Activated CD8-positive, alpha-beta memory T cell treated with anti-CD3 and anti-CD28 coated beads, Interleukin-2, amount 10 ng/mL, durations not matched to agents 7 days and 5 days (primary cell): ENCODE data around the gene STARD9. TPM values are rescaled to one million over a fixed set of nuclear protein-coding genes. Genes with fewer than 3 reads are reported as not detected.

Source experiments
- ATAC-seq: fragments of 150-1000 bp; cut with Tn5 transposase; one replicate; pipeline ENCODE4 v1.10.0; 2021; ENCODE audit warnings: moderate library complexity
- CTCF ChIA-PET: fragments of 350-600 bp; sonication (Branson Sonifier 250); formaldehyde crosslinking; loops from one replicate; lab custom pipeline; 2021; ENCODE audit warnings: antibody characterized with exemption; lab: Charles Lee
- DNase-seq: peaks from one replicate; pipeline ENCODE4 v3.0.0-alpha.2; 2020
- H3K27ac Mint-ChIP-seq: one replicate; pipeline ENCODE4 v1.8.0; 2021; ENCODE audit warnings: mild to moderate bottlenecking, mixed read lengths
- H3K27me3 Mint-ChIP-seq: one replicate; pipeline ENCODE4 v1.8.0; 2021; ENCODE audit warnings: mixed read lengths
- H3K36me3 Mint-ChIP-seq: one replicate; pipeline ENCODE4 v1.8.0; 2021; ENCODE audit warnings: mild to moderate bottlenecking, mixed read lengths
- H3K4me1 Mint-ChIP-seq: one replicate; pipeline ENCODE4 v1.8.0; 2021; ENCODE audit warnings: mixed read lengths
- H3K4me3 Mint-ChIP-seq: one replicate; pipeline ENCODE4 v1.8.0; 2021; ENCODE audit warnings: mild to moderate bottlenecking, moderate library complexity, mixed read lengths
- H3K9me3 Mint-ChIP-seq: one replicate; pipeline ENCODE4 v1.8.0; 2022; ENCODE audit warnings: low read depth, mixed read lengths
- total RNA-seq, 2 experiments: library from RNA; stranded (reverse); gene quantifications; one replicate each; pipeline ENCODE4 v1.2.3, GENCODE V29; 2021

The STARD9 gene
- total RNA-seq, 2 experiments from 2014 or later: 9.6 to 20.8 TPM

DNA sequence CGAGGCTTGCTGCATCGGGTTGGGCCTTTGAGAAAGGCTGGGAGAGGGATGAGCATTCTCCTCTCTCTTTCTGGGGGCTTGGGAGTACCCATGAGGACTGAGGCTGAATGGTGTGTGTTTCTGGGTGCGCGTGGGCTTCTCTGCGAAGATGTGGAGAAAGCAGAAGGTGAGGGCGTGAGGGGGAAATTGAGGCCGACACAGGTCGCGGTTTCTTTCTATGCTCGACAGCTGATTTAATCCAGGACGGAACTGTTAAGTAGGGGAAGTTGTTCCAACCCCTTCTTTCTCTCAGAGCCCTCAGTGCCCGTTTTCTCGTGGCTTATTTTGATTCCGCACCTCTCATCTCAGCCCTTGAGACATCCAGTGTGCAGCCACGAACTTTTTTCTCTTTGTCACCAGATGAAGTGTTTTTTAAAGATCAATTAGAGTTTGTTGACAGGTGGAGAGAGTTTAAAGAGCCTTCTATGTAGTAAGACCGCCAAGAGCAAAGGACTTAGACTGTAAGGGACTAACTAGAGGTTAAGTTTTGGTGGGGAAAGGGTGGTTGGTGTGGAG lies 711 bp downstream of the STARD9 start:
- Mint-ChIP-seq H3K27ac (peak overlapping the region; percentile 86), H3K4me3 (peak overlapping the region; percentile 89), H3K9me3 (no peaks in the 10 kb centered on the region), H3K36me3 (peaks cover 1% of the 10 kb centered on the region), H3K27me3 (peaks cover 4% of the 10 kb centered on the region), H3K4me1 (peaks cover 41% of the 10 kb centered on the region)
- no peak for DNase-seq
- no peak for ATAC-seq
- CTCF ChIA-PET: interaction anchor here (0.7 to 1.5 kb wide), 7 partner anchors 10 to 75 kb away, joined by 3 to 8 read pairs (median 3); no protein-coding TSS in a partner anchor

DNA sequence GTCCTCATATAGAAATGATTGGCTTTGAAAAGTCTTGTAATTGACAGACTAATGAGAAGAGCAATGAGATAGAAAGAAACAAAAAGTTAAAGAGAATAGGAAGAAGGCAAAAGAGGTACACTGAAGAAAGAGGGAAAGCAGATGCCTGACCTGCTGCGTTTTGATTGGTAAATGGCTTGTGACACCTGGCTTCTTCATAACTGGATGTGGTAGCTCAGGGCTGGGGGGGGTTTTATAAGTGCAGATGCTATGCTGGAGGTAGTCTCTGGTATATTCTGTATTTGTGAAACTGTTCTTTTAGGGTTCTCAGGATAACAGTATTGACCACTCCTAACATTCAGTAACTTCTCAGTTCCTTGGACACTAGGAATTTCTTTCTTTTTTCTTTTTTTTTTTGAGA lies 1.4 kb downstream of the STARD9 start:
- Mint-ChIP-seq H3K9me3 (no peaks in the 10 kb centered on the region), H3K4me1 (peaks cover 44% of the 10 kb centered on the region), H3K27ac (peak overlapping the region; percentile 14), H3K27me3 (peaks cover 4% of the 10 kb centered on the region), H3K4me3 (peak overlapping the region; percentile 89), H3K36me3 (peaks cover under 1% of the 10 kb centered on the region)
- ATAC-seq (no peak), DNase-seq (no peak)
- CTCF ChIA-PET: interaction anchor here (1.3 kb wide), 1 partner anchor 31 kb away, joined by 3 read pairs; no protein-coding TSS in a partner anchor

DNA sequence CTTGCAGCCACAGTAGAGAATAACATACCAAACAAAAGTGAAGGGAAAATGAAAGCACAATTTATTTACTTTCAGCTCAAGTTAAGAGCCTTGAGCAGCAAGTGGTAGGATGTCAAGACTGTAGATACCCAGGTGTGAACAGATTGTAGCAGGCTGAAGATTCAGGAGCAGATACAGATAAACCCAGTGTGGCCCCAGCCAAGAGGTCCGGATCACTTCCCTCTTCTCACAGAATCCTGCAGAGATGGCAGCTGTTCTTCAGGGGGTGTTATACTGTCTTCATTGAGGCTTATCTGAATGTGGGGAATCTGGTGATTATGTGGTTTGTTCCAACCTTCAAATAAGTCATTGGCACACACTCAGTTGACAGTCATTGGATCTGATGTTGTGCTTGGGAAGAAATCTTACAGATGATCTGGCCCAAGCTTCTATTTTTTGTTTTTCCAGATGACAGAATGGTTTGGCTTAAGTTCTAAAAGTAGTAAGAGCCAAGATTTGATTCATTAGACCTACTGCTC lies 2.2 kb downstream of the STARD9 start:
- Mint-ChIP-seq H3K4me1 (peaks cover 51% of the 10 kb centered on the region), H3K4me3 (peak overlapping the region; percentile 24), H3K9me3 (no peaks in the 10 kb centered on the region), H3K36me3 (no peaks in the 10 kb centered on the region), H3K27ac (no peak overlapping the region), H3K27me3 (peaks cover 4% of the 10 kb centered on the region)
- ATAC-seq: no peak
- no peak for DNase-seq
- CTCF ChIA-PET: interaction anchor here (1.0 to 1.1 kb wide), 2 partner anchors 30 to 74 kb away, joined by 3 read pairs; no protein-coding TSS in a partner anchor

DNA sequence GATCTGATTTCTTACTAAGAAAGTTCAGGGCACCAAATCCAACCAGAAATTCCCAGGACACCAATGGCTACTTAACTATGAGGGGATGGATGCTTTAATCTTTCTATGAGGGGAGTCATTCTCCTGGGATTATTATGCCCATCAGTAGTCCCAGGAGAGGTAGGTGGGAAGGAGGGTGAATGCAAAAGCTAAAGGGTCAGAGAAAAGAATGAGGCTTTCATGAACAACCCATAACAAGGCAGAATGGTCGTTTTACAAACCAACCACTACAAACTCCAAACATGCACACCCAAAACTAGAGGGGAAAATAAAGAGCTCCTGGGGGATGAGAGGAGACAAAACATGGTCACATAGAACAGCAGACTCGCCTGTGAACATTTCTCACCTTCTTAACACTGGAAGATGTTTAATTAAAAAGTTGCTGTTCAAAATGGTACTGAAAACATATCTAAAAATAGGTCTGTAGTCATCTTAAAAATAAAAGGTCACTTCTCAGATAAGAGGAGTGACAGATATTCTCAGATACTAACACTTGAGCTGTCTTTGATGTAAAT lies 3.7 kb downstream of the STARD9 start:
- no peak for DNase-seq
- no peak overlapping the region for H3K4me3 Mint-ChIP-seq
- H3K36me3 Mint-ChIP-seq: no peaks in the 10 kb centered on the region
- no peak overlapping the region for H3K27ac Mint-ChIP-seq
- H3K4me1 Mint-ChIP-seq: peaks cover 56% of the 10 kb centered on the region
- CTCF ChIA-PET: interaction anchor here (0.7 kb wide), 1 partner anchor 16 kb away, joined by 3 read pairs; no protein-coding TSS in a partner anchor
- no peak for ATAC-seq
- peaks cover 4% of the 10 kb centered on the region for H3K27me3 Mint-ChIP-seq
- no peaks in the 10 kb centered on the region for H3K9me3 Mint-ChIP-seq

DNA sequence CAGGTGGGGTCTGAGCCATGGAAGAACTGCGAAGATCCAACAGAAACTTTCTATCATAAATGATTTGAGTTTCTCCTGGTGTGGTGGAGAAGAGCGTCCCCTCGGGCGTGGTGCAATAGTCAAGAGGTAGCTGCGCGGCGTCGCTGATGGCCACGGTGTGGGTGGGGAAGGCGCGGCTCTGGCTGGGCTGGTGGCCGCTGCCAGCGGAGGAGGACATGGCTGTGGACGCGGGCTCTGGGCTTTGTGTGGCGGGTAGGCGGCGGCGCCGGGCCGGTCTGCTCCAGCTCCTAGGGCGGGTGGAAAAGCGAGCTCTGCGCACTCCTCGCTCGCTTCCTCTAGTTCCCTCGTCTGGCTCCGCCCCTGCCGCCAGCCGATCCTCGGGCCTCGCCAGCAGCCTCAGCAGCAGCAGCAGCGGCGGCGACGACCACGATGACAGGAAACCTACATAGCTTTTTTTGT lies 5.9 kb downstream of the STARD9 start:
- ATAC-seq (peak; percentile 100), DNase-seq (peak; percentile 92)
- peaks cover 4% of the 10 kb centered on the region for H3K27me3 Mint-ChIP-seq

DNA sequence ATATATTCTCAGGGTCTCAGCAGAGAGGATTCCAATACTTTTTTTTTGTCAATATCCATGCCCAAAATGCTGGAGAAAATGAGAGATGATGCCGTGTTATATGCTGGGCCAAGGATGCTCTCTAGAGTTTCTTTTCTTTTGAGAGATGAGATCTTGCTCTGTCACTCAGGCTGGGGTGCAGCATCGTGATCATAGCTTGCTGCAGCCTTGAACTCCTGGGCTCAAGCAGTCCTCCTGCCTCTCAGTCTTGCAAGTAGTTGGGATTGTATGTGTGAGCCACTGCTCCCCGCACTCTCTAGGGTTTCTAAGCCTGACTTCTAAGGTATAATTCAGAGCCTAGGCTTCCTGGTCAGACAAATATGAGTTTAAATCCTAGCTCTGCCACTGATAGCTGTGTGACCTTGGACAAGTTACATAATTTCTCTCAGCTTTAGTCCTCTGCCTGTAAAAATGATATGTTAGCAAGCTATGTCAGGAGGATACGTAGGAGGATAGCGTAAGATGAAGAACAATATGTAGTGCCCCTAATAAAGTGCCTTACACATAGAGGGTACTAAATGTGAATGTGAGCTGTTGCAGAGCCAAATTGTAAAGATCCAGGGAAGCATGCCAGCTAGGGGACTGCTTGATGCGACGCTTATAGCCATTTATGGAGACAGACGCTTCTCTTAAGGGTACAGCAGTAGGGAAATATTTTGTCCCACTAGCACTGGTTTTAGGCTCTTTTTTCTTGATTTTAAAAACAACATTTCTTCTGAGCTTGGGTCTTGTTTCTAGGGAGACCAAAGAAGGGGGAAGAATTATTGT lies 7.4 kb downstream of the STARD9 start:
- peaks cover 34% of the 10 kb centered on the region for H3K4me1 Mint-ChIP-seq
- H3K9me3 Mint-ChIP-seq: no peaks in the 10 kb centered on the region
- ATAC-seq: no peak
- no peak for DNase-seq
- H3K27ac Mint-ChIP-seq: no peak overlapping the region
- CTCF ChIA-PET: interaction anchor here (1.3 to 2.8 kb wide), 5 partner anchors 20 to 71 kb away, joined by 3 to 12 read pairs (median 5); partner anchors contain the start of genes HAUS2 and LRRC57
- peaks cover 4% of the 10 kb centered on the region for H3K27me3 Mint-ChIP-seq
- peaks cover 3% of the 10 kb centered on the region for H3K36me3 Mint-ChIP-seq
- no peak overlapping the region for H3K4me3 Mint-ChIP-seq

More for the DNA sequence above, 5.9 kb downstream of the STARD9 start:
- CTCF ChIA-PET: interaction anchor here (0.5 to 2.8 kb wide), 12 partner anchors 11 to 92 kb away, joined by 3 to 12 read pairs (median 4); partner anchors contain the start of genes HAUS2 and LRRC57
- Mint-ChIP-seq H3K36me3 (peaks cover 3% of the 10 kb centered on the region), H3K27ac (peak overlapping the region; percentile 79), H3K4me1 (peaks cover 46% of the 10 kb centered on the region), H3K9me3 (no peaks in the 10 kb centered on the region), H3K4me3 (peak overlapping the region; percentile 79)

DNA sequence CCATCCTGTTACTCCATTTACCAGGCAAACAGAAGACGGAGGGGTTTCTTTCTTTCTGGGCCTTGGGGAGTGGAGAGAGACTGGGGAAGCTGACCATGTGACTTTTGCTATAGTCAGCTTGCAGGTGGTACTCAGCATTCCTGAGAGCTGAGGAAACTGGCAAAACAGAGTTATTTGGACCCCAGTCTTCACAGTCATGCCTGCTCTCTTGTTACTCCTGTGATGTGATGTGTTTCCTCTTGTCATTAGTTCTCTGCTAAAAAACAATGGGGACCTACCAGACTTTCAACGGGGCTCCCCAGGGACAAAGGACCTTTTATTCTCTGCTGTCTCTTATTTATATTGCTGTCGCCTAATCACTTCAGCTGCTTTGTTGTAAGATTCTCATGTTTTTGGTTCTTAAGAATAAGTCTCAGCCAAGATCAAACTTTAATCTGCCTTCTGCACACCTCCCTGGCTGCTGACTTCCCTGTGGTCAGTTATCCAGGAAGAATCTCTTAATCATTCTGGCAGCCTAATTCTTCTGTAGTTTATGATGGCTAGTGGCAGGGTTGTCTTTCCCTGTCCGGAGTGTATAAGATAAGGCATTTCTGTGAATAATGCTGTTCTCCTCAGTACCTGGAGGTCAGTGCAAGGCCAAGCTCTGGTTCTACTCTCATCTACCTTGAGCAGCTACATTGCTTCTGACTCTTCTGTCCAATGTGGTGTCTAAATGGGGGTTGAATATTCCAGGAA lies 8.8 kb downstream of the STARD9 start:
- CTCF ChIA-PET: interaction anchor here (1.7 kb wide), 1 partner anchor 22 kb away, joined by 4 read pairs; no protein-coding TSS in a partner anchor
- no peak for ATAC-seq
- peaks cover 29% of the 10 kb centered on the region for H3K4me1 Mint-ChIP-seq
- H3K9me3 Mint-ChIP-seq: no peaks in the 10 kb centered on the region
- peaks cover 4% of the 10 kb centered on the region for H3K36me3 Mint-ChIP-seq
- no peak overlapping the region for H3K27ac Mint-ChIP-seq
- no peak for DNase-seq
- no peak overlapping the region for H3K4me3 Mint-ChIP-seq
- H3K27me3 Mint-ChIP-seq: no peaks in the 10 kb centered on the region

DNA sequence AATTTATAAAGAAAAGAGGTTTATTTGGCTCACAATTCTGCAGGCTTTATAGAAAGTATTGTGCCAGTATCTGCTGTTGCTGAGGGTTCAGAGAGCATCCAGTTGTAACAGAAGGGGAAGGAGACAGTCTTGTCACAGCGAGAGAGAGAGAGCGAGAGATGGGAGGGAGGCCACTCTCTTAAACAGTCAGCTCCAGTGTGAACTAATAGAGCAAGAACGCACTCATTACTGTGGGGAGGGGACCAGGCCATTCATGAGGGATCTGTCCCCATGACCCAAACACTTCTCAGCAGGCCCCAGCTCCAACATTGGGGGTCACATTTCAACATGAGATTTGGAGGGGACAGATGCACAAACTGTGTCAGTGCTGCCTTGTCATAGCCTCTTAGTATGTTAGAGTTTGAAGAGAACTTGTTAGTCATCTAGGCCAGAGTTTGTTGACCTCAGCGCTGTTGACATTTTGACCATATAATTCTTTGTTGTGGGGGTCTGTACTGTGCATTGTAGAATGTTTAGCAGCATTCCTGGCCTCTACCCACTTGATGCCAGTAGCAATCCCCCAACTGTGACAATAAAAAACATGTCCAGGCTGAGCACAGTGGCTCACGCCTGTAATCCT lies 15.3 kb downstream of the STARD9 start:
- Mint-ChIP-seq H3K27ac (no peak overlapping the region), H3K36me3 (peaks cover 10% of the 10 kb centered on the region), H3K9me3 (no peaks in the 10 kb centered on the region), H3K4me3 (no peak overlapping the region), H3K4me1 (no peaks in the 10 kb centered on the region), H3K27me3 (no peaks in the 10 kb centered on the region)
- ATAC-seq (no peak), DNase-seq (no peak)
- CTCF ChIA-PET: interaction anchor here (0.7 to 1.4 kb wide), 4 partner anchors 15 to 108 kb away, joined by 3 to 6 read pairs (median 4); no protein-coding TSS in a partner anchor

DNA sequence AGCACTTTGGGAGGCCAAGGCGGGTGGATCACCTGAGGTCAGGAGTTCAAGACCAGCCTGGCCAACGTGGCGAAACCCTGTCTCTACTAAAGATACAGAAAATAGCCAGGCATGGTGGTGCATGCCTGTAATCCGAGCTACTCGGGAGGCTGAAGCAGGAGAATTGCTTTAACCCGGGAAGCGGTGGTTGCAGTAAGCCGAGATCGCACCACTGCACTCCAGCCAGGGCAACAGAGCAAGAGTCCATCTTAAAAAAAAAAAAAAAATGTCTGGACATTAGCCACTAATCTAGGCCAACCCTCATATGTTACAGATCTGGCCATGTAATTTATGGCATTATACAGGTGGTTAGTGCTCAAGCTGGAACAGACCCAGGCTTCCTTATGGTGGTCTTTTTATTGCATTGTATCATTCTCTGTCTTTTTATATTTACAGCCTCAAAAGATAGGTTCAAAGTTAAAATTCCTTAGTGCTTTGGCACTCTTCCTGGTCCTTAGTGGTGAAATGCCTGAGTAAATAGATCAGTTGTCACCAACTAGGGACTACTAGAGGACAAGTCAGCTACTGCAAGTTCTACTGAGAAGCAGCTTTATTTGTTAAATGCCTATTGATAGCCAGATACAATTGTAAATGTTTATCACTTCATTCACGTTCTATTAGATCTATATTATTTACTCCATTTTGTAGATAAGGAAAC lies 16.0 kb downstream of the STARD9 start:
- H3K27me3 Mint-ChIP-seq: no peaks in the 10 kb centered on the region
- DNase-seq (no peak), ATAC-seq (peak; percentile 42)
- CTCF ChIA-PET: interaction anchor here (0.7 to 1.6 kb wide), 7 partner anchors 9 to 109 kb away, joined by 3 to 6 read pairs (median 4); no protein-coding TSS in a partner anchor
- no peak overlapping the region for H3K4me3 Mint-ChIP-seq
- H3K36me3 Mint-ChIP-seq: peaks cover 7% of the 10 kb centered on the region
- H3K4me1 Mint-ChIP-seq: no peaks in the 10 kb centered on the region
- no peak overlapping the region for H3K27ac Mint-ChIP-seq
- no peaks in the 10 kb centered on the region for H3K9me3 Mint-ChIP-seq

DNA sequence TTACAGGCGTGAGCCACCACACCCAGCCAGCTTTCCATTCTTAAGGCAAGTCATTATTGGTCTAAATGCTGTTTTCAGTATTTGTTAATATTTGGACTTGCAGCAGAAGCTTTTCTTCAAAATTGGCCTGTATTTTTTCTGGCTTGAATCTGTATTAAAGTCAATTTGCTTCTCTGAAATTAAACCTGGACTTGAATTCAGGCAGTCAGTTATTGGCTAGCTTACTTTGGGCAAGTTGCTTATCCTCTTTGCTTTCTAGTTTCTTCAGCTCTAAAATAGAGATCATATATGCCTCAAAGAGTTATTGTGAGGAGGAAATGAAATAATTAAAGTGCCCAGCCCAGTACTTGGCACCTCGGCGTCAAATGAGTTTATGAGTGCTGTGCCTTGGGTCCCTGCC lies 17.3 kb downstream of the STARD9 start:
- CTCF ChIA-PET: interaction anchor here (1.5 to 1.6 kb wide), 2 partner anchors 11 to 19 kb away, joined by 3 to 5 read pairs; no protein-coding TSS in a partner anchor
- Mint-ChIP-seq H3K27ac (no peak overlapping the region), H3K4me1 (no peaks in the 10 kb centered on the region), H3K9me3 (no peaks in the 10 kb centered on the region), H3K36me3 (peaks cover 7% of the 10 kb centered on the region), H3K4me3 (no peak overlapping the region), H3K27me3 (no peaks in the 10 kb centered on the region)
- DNase-seq (no peak), ATAC-seq (no peak)

DNA sequence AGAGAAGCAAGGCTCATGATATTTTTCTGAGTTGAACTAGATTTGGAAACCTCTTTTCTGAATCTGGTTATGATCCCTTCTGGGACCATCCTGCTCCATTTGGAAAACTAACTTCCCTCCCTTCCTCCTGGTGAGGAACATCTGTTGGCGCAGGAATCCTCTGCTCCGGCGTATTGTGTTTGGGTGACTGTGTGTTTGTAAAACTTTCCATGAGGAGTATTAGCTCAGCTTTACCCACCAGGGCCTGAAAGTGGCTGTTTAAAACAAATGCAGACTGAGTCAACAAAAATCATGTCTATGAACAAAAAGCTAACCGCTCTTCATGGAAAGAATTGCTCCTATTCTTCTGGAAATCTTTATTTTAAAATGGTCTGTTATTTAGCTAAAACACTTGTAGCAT lies 17.7 kb downstream of the STARD9 start:
- Mint-ChIP-seq H3K4me1 (no peaks in the 10 kb centered on the region), H3K27me3 (no peaks in the 10 kb centered on the region), H3K4me3 (no peak overlapping the region), H3K9me3 (no peaks in the 10 kb centered on the region), H3K27ac (no peak overlapping the region), H3K36me3 (peaks cover 7% of the 10 kb centered on the region)
- CTCF ChIA-PET: no interaction called here
- DNase-seq (no peak), ATAC-seq (no peak)

DNA sequence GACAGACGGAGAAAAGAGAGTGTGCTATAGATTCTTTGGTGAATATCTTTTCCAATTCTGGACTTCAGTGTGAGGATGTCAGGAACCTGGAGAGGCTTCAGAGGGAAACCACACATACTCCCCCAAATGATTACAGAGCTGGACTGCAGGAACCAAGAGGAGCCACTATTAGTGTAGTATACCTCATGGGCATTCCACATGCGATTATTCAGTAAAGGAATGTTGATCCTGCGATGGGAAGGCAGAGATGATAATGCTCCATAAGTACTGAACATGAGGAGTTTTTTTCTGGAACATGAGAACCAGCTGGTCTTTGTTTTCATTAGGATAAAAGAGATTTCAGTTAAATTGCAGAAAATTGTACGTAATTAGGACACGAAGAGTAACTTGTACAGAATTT lies 18.7 kb downstream of the STARD9 start:
- Mint-ChIP-seq H3K27ac (no peak overlapping the region), H3K27me3 (no peaks in the 10 kb centered on the region), H3K4me3 (no peak overlapping the region), H3K36me3 (peaks cover 7% of the 10 kb centered on the region), H3K9me3 (no peaks in the 10 kb centered on the region), H3K4me1 (no peaks in the 10 kb centered on the region)
- ATAC-seq: no peak
- CTCF ChIA-PET: no interaction called here
- DNase-seq: no peak
